Tracheal epithelial cell (primary cell): Measurements from ENCODE around the gene APBA3. TPM values are rescaled to one million over a fixed set of nuclear protein-coding genes. Genes with fewer than 3 reads are reported as not detected.

ENCODE experiments used
- total RNA-seq: library from RNA; depleted of rRNA; stranded (reverse); fragments of >200 nt; gene quantifications from 2 replicates; pipeline ENCODE4 v1.2.1, GENCODE V29; 2014

Gene APBA3, protein sequence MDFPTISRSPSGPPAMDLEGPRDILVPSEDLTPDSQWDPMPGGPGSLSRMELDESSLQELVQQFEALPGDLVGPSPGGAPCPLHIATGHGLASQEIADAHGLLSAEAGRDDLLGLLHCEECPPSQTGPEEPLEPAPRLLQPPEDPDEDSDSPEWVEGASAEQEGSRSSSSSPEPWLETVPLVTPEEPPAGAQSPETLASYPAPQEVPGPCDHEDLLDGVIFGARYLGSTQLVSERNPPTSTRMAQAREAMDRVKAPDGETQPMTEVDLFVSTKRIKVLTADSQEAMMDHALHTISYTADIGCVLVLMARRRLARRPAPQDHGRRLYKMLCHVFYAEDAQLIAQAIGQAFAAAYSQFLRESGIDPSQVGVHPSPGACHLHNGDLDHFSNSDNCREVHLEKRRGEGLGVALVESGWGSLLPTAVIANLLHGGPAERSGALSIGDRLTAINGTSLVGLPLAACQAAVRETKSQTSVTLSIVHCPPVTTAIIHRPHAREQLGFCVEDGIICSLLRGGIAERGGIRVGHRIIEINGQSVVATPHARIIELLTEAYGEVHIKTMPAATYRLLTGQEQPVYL
- total RNA-seq = 31.1 and 33.5 TPM in 2 replicates

DNA sequence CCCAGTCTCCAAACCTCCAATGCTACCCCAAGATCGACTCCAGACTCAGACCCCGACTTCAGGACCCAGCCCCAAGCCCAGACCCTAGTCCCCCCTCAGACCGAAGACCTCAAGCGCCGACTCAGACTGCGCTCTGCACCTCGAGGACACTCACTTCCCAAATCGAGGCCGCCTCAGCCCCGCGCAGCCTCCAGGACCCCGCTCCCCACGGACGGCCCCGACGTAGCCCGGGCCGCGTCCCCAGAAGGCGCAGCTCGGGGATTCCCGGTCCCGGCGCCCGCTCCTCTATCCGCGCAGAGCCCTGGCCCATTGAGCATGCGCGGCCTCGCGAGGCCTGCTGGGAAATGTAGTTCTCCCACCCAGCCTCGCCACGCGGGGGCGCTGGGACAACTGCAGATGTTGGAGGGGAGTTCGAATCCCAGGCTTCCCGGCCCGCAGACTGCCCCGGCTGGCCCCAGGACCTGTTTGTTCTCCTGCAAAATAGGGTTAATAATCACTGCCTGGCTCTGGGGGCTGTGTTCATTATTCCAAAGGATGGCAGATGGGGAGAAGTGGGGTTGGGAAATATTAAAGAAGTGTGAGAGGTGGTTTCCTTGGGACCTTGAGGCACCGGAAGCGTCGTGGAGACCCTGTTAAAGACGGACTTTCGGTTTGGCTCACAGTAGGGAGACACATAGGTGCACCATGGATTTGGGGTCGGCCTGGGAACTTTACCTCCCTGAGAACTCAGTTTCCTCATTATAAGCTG lies at the start of gene APBA3:
Gene APBA3 (minus strand): TSS at position 311 of the 748 bp plus-strand sequence. CDS start 1,428 bp downstream, outside the sequence.

DNA sequence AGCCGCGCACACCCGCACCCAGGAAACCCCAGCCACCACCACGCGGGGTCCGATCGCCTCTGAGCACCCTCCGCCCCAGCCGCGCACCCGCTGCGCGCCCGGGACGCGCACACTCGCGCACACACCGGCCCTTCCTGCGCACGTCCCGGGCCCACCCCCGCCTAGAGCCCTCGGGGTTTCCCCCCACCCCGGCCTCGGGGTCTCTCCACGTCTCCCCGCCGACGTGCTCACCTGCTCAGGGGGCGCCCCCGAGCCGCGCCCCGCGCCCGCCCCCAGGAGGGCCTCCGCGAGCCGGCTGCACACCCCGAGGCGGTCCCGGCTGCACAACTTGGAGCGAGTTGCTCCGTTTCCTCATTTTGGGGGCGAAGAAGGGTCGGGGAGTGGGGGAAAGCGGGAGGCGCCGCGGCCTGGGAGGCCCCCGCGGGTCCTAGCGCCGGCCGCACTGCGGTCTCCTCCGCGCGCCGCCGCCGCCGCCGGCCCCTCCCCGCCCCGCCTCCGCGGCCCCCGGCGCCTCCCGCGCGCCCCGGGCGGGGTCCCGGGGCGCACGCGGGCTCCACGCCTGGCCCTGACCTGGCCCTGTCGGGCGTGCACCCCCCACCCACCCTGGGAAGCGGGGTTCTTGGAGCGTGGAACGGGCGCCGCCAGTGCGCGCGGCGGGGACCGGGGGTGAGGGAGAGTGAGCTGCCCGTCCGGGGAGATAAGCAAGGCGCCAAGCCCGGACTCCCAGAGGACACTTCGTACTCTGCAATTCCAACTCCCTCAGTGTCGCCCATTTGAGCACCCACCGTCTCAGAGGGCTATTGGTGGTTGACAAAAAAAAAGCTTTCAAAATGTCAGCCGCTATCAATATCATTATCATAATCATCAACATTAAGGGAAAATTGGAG lies 24.7 kb upstream of the APBA3 start, which contains the start of gene MATK:
Gene MATK (minus strand): TSS at position 444 of the 887 bp plus-strand sequence. CDS start 1,246 bp downstream, outside the sequence.

DNA sequence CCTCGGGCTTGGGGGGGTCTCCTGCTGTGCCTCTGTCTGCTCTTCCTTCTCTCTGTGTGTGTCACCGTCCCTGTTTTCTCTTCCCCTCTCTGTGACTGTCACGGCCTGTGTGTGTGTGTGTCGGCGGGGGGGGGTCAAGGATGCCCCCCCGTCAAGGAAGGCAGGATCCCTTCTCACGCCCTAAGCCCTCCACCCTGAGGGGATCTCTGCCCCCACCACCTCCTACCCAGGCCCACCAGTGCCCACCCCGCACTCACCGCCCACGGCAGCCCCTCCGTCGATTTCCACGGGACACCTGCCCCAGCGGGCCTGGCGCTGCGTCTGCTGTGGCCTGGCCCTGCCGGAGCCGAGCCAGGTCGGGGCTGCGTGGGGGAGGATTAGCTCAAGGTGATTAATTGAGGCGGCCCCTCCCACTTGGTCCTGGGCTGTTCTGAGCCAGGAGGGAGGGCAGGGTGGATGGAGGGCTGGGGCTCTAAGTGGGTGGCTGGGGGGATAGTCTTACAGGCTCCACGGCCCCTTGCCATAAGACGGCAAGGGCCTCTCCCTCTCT lies 10.5 kb upstream of the APBA3 start, which contains the start of gene RAX2:
Gene RAX2 (minus strand): TSS at position 323 of the 550 bp plus-strand sequence. CDS start 486 bp downstream, outside the sequence.

DNA sequence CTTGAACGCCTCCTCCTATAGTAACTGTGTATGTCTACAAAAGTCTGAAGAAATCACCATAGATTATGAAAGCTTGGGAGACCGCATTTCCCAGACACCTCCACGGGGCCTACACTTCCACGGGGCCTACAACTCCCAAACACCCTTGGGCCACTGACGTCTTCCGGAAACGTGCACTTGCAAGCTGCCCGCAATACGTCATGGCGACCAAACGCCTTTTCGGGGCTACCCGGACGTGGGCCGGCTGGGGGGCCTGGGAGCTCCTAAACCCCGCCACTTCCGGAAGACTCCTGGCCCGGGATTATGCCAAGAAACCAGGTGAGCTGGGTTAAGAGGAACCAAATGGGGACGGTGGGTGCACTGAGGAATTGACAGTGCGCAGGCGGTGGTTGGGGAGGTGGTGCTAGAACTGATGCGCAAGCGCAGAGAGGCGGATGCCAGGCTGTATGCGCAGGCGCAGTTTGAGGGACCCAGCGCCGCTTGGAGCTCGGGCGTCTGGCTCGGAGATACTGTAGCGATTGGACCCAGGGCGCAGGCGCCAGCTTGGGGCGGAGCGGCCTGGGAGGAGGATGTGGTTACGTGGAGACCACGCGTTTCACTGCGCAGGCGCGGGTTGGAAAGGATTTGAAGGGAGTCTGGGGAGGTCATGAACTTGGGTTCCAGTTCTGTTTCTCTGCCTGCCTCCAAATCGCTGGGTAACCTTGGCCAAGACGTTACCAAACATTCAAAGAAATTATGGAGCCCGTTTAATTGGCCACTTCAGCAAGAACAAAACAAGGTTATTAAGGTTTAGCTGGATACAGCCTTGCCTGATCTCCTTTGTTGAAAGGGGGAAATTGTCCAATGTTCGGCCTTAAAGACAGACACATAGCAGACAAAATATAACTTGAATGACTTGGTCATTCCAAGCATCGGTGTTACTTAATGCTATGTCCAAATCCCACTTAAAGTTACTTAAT lies 1.3 kb upstream of the APBA3 start, which contains the start of gene MRPL54:
Gene MRPL54 (plus strand): TSS at position 182 of the 959 bp plus-strand sequence. CDS start 19 bp downstream, at position 201.

DNA sequence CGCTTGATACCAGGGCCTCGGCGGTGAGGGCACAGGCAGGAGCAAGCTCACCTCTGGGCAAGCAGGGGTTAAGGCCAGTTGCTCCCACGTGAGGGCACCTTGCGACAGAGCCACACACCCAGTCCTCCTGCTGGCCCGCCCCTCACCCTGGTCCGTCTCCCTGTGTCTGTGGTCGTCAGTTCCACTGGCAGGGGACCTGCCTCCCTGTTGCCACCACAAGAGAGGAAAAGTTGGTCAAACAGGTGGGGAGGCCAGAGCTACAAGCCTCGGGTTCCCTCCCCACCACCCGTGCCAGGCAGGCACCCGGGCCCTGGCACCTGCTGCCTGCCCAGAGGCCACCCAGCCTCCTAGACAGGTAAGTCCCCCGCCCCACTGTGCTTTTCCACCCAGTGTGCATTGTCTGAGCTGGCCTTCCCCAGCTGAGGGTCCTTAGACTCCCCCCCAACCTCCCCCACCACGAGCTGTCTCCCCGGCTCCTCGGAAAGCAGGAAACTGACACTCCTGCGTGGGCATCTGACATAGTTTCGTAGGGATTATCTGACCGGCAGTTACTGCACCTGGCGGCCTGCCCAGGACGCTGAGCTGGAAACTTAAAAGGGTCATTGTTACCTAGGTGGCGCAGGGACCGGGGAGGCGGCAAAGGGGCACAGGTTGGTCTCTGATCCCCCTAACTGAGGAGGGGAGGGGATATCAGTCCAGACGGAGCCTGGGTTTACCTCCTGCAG lies 53.1 kb downstream of the APBA3 start, which contains the start of gene TJP3:
Gene TJP3 (plus strand): TSS at position 178 of the 725 bp plus-strand sequence. CDS start 20,049 bp downstream, outside the sequence.

Other genes with a start within 250 kb of the APBA3 start
- not detected in 2 replicates for gene TEKTIP1, start 222.5 kb downstream of the APBA3 start, total RNA-seq
- 75.5 and 204 TPM in 2 replicates for gene MFSD12, start 204.1 kb downstream of the APBA3 start, total RNA-seq
- gene HMG20B, start 188.7 kb downstream of the APBA3 start, total RNA-seq = 51.8 and 87.7 TPM in 2 replicates
- gene GIPC3, start 176.2 kb downstream of the APBA3 start, total RNA-seq = not detected in 2 replicates
- 0.24 TPM in 1 of 2 replicates, not detected in the other for gene TBXA2R, start 154.8 kb downstream of the APBA3 start, total RNA-seq
- gene CACTIN, start 134.9 kb downstream of the APBA3 start, total RNA-seq = 29.0 and 29.6 TPM in 2 replicates
- 7.2 and 10.8 TPM in 2 replicates for gene PIP5K1C, start 61.2 kb downstream of the APBA3 start, total RNA-seq
- 2.3 and 5.1 TPM in 2 replicates for gene TJP3, start 53.3 kb downstream of the APBA3 start, total RNA-seq
- gene MRPL54, start 990 bp upstream of the APBA3 start, total RNA-seq = 47.7 and 64.8 TPM in 2 replicates
- under 0.01 TPM in 1 of 2 replicates, not detected in the other for gene RAX2, start 10.5 kb upstream of the APBA3 start, total RNA-seq
- 1.7 TPM in 1 of 2 replicates, not detected in the other for gene MATK, start 24.7 kb upstream of the APBA3 start, total RNA-seq
- gene ZFR2, start 107.3 kb upstream of the APBA3 start, total RNA-seq = not detected in 2 replicates
- not detected in 2 replicates for gene ATCAY, start 119.0 kb upstream of the APBA3 start, total RNA-seq
- gene NMRK2, start 171.4 kb upstream of the APBA3 start, total RNA-seq = not detected in 2 replicates
- gene DAPK3, start 209.4 kb upstream of the APBA3 start, total RNA-seq = 60.1 and 153 TPM in 2 replicates
- 3,484 and 4,939 TPM in 2 replicates for gene EEF2, start 223.8 kb upstream of the APBA3 start, total RNA-seq
- gene PIAS4, start 246.0 kb upstream of the APBA3 start, total RNA-seq = 12.8 and 18.3 TPM in 2 replicates